HG03565 (cell line): ENCODE measurements around the gene APOL6.
"Not testable (repeated sequence)": the region's sequence is repeated elsewhere in the genome, so short reads cannot be mapped to it uniquely, and the experiment has no call there.

Experiments used
- ATAC-seq: cut with Tn5 transposase; IDR thresholded peaks from one replicate; pipeline ENCODE4 v1.9.1; 2021; ENCODE audit warnings: mild to moderate bottlenecking, moderate library complexity; ENCODE audit not compliant: unreplicated experiment

Gene APOL6

GRCh38 chr22:35617137-35617755 lies 31.0 kb upstream of the APOL6 start, which contains the start of gene MB:
Gene MB, minus strand, starts transcription at chr22:35617329. Its CDS starts 72 bp downstream, at chr22:35617257.
- no peak for ATAC-seq

- no peak for ATAC-seq
Observed at GRCh38 chr22:35618427-35619223, 29.6 kb upstream of the APOL6 start.

- ATAC-seq = no peak
Observed at GRCh38 chr22:35619336-35620094, 28.7 kb upstream of the APOL6 start.

GRCh38 chr22:35620624-35621251 lies 27.5 kb upstream of the APOL6 start:
- no peak for ATAC-seq

GRCh38 chr22:35621451-35621850 lies 26.8 kb upstream of the APOL6 start:
- ATAC-seq = no peak

- no peak for ATAC-seq
Observed at GRCh38 chr22:35622191-35622913, 25.9 kb upstream of the APOL6 start.

- ATAC-seq = not testable (repeated sequence)
Observed at GRCh38 chr22:35623885-35624284, 24.4 kb upstream of the APOL6 start.

GRCh38 chr22:35624547-35624946 lies 23.7 kb upstream of the APOL6 start:
- ATAC-seq = no peak

- no peak for ATAC-seq
Observed at GRCh38 chr22:35625763-35626432, 22.3 kb upstream of the APOL6 start.

GRCh38 chr22:35627267-35628041 lies 20.8 kb upstream of the APOL6 start:
- no peak for ATAC-seq

- no peak for ATAC-seq
Observed at GRCh38 chr22:35628732-35629131, 19.5 kb upstream of the APOL6 start.

GRCh38 chr22:35629406-35630216 lies 18.6 kb upstream of the APOL6 start:
- no peak for ATAC-seq

- ATAC-seq = no peak
Observed at GRCh38 chr22:35630387-35630793, 17.9 kb upstream of the APOL6 start.

- ATAC-seq = no peak
Observed at GRCh38 chr22:35630891-35631290, 17.4 kb upstream of the APOL6 start.

GRCh38 chr22:35631597-35631996 lies 16.6 kb upstream of the APOL6 start:
- ATAC-seq = no peak

- no peak for ATAC-seq
Observed at GRCh38 chr22:35632935-35633334, 15.3 kb upstream of the APOL6 start.

- ATAC-seq = no peak
Observed at GRCh38 chr22:35633520-35633919, 14.7 kb upstream of the APOL6 start.

- no peak for ATAC-seq
Observed at GRCh38 chr22:35634015-35634414, 14.2 kb upstream of the APOL6 start.
